ENCODE data around the gene SRRM3. TPM values are rescaled to one million over a fixed set of nuclear protein-coding genes. Genes with fewer than 3 reads are reported as not detected.

The SRRM3 gene
- total RNA-seq, 4 donors from 2014 or later = 1.6 to 4.1 (median 2.8) TPM

DNA sequence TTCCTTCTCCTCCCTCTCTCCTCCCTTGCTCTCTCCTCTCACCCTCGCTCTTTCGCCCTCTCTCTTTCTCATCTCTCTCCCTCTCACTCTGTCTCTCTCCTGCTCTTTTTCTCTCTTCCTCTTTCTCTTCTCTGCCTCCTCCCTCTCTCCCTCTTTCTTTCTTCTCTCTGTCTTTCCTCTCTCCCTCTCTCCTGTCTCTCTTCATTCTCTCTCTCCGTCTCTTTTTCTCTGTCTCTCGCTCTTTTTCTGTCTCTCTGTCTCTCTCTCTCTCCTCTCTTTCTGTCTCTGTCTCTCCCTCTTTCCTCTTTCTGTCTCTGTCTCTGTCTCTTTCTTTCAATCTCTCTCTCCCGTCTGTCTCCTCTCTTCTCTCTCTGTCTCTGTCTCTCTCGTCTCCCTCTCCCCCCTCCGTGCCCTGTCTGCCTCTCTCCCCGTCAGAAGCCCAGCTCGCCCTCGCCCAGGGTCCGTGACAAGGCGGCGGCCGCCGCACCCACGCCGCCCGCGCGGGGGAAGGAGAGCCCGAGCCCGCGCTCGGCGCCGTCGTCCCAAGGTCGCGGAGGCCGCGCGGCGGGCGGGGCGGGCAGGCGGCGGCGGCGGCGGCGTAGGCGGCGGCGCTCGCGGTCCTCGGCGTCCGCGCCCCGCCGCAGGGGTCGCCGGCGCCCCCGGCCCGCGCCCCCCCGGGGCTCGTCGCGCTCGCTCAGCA is 79.5 kb downstream of the SRRM3 start:
- Histone ChIP-seq H3K36me3 (no peaks in the 10 kb centered on the region), H3K27me3 (peaks cover 64% of the 10 kb centered on the region), H3K9me3 (no peaks in the 10 kb centered on the region), H3K4me3 (peak overlapping the region in 1 of 2 donors; percentile 60), H3K4me1 (peaks cover 0 to 27% (median 0%) of the 10 kb centered on the region in 3 donors), H3K27ac (no peak overlapping the region)
- peak; percentile 37 for ATAC-seq
- TF ChIP-seq POLR2A (IDR thresholded peaks at IDR 0.05) (no peak), CTCF (IDR thresholded peaks at IDR 0.05) (no peak), EP300 (IDR thresholded peaks at IDR 0.05) (no peak), POLR2AphosphoS5 (IDR thresholded peaks at IDR 0.05) (no peak)
- 16 to 62% methylated on average over 2 to 7 of the region's 63 CpGs for WGBS, 2 donors (ENCODE audit: low coverage in 1 of 2)

DNA sequence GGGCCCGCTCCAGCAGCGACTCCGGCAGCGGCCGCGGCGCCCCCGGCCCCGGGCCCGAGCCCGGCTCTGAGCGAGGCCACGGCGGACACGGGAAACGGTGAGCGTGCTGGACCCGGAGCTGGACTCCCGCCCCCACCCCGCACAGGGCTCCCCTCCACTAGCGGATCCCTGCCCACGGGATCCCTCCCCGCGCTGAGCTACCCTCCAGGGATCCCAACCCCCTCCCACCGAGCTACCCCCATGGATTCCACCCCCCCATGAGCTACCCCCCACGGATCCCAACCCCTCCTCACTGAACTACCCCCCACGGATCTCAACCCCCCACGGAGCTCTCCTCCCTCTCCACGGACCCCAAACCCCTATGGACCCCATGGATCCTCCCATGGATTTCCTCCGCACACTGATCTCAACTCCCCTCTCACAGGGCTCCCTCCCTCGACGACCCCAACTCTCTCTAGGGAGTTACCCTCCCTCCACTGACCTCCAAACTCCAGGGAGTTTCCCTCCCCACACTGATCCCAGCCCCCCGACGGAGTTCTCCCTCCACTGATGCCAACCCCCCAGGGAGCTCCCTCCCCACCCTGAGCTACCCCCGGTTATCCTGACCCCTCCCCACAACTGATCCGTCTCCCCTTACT is 80.1 kb downstream of the SRRM3 start:
- ATAC-seq = peak; percentile 30
- peak overlapping the region in 1 of 4 donors; percentile 48 for H3K27ac ChIP-seq
- TF ChIP-seq POLR2A (IDR thresholded peaks at IDR 0.05) (no peak), CTCF (IDR thresholded peaks at IDR 0.05) (no peak), POLR2AphosphoS5 (IDR thresholded peaks at IDR 0.05) (no peak), EP300 (IDR thresholded peaks at IDR 0.05) (no peak)
- 0 to 5% methylated on average over 1 to 7 of the region's 36 CpGs for WGBS, 2 donors (ENCODE audit: low coverage in 1 of 2)
- no peaks in the 10 kb centered on the region for H3K9me3 ChIP-seq
- peak overlapping the region; percentile 25 to 60 for H3K4me3 ChIP-seq
- H3K4me1 ChIP-seq = peaks cover 0 to 27% (median 0%) of the 10 kb centered on the region in 3 donors
- H3K27me3 ChIP-seq = peaks cover 57% of the 10 kb centered on the region
- no peaks in the 10 kb centered on the region for H3K36me3 ChIP-seq

GRCh38 chr7:76282344-76283253 is 80.9 kb downstream of the SRRM3 start:
- H3K4me1 ChIP-seq = peaks cover 0 to 27% (median 0%) of the 10 kb centered on the region in 3 donors
- peaks cover 52% of the 10 kb centered on the region for H3K27me3 ChIP-seq
- 40% methylated on average over 1 of the region's 98 CpGs; no CpG with 5 or more reads in 1 of the 2 donors for WGBS, 2 donors (ENCODE audit: low coverage in 1 of 2)
- H3K36me3 ChIP-seq = no peaks in the 10 kb centered on the region
- no peak for TF ChIP-seq POLR2AphosphoS5 (IDR thresholded peaks at IDR 0.05)
- H3K9me3 ChIP-seq = no peaks in the 10 kb centered on the region
- H3K4me3 ChIP-seq = peak overlapping the region; percentile 25 to 60
- peak; percentile 67 for ATAC-seq
- peak overlapping the region in 2 of 4 donors; percentile 14 to 48 for H3K27ac ChIP-seq

DNA sequence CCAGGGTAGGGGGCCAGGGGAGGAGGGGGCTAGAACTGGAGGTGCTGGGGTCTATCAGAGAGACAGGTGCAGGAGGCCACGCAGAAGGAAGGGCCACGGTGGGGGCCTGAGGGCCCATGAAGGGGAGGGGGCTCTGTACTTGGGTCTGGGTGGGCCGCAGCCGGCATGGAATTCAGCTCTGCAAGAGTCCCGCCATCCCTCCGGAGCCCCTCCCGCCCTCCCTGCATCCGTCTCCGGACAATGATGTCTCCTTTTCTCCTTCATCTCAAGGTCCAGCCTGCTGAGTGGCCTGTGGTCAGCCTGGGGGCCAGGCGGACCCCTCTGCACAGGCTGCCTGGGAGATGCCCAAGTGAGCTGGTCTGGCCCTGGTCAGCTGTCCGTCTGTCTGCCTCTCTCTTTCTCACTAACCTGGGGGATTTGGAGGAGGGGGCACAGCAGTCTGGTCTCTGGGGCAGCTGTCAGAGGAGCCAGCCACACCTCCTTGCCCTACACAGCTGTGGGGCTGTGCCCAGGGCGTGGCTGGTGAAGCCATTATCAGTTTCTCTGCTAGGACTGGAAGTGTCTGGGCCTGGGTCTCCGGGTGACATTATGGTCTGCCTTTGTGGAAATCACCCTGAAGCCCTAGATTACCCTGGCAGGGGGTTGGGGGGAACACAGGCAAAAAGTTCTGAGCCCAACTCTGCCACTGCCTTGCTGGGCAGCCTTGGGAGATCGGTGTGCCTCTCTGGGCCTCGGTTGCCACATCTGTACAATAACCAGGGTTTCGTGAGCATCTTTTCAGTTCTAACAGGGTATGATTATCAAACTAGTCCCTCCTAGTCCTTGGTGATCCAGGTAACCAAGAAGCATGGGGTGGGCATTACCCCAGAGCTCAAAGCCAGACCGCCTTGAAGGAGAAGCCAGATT is 81.8 kb downstream of the SRRM3 start:
- no peaks in the 10 kb centered on the region for H3K36me3 ChIP-seq
- H3K9me3 ChIP-seq = no peaks in the 10 kb centered on the region
- H3K27ac ChIP-seq = no peak overlapping the region
- H3K27me3 ChIP-seq = peaks cover 43% of the 10 kb centered on the region
- 94% methylated on average over 4 of the region's 17 CpGs; no CpG with 5 or more reads in 1 of the 2 donors for WGBS, 2 donors (ENCODE audit: low coverage in 1 of 2)
- H3K4me3 ChIP-seq = peak overlapping the region in 1 of 2 donors; percentile 60
- peaks cover 0 to 27% (median 0%) of the 10 kb centered on the region in 3 donors for H3K4me1 ChIP-seq
- TF ChIP-seq POLR2A (IDR thresholded peaks at IDR 0.05) (no peak), POLR2AphosphoS5 (IDR thresholded peaks at IDR 0.05) (no peak), EP300 (IDR thresholded peaks at IDR 0.05) (no peak)
- no peak for ATAC-seq

- Histone ChIP-seq H3K36me3 (no peaks in the 10 kb centered on the region), H3K4me1 (peaks cover 0 to 22% (median 0%) of the 10 kb centered on the region in 3 donors), H3K9me3 (no peaks in the 10 kb centered on the region), H3K4me3 (no peak overlapping the region), H3K27me3 (peaks cover 32% of the 10 kb centered on the region), H3K27ac (no peak overlapping the region)
- 65% methylated on average over 6 of the region's 29 CpGs; no CpG with 5 or more reads in 1 of the 2 donors for WGBS, 2 donors (ENCODE audit: low coverage in 1 of 2)
- no peak for ATAC-seq
- TF ChIP-seq EP300 (IDR thresholded peaks at IDR 0.05) (no peak), CTCF (IDR thresholded peaks at IDR 0.05) (no peak), POLR2A (IDR thresholded peaks at IDR 0.05) (no peak), POLR2AphosphoS5 (IDR thresholded peaks at IDR 0.05) (no peak)
These were observed 84.1 kb downstream of the SRRM3 start for GRCh38 chr7:76285604-76286374.

Measured in gastroesophageal sphincter (tissue), 4 donors.